Panc1 (cell line): Measurements from ENCODE around the gene ZNF318. TPM values are rescaled to one million over a fixed set of nuclear protein-coding genes. Genes with fewer than 3 reads are reported as not detected.

Experiments
- ATAC-seq: fragments of 200-7000 bp; cut with Tn5 transposase; 2 replicates; pipeline ENCODE4 v1.9.1; 2020; ENCODE audit warnings: mild to moderate bottlenecking, moderate library complexity
- BruUV-seq: library from RNA; stranded (reverse); fragments of 400-500 nt; replicated peaks from 2 replicates; lab custom pipeline; 2021; lab: Mats Ljungman, UMichigan
- CTCF ChIA-PET: fragments of 300-600 bp; sonication (Branson Sonifier 250); formaldehyde crosslinking; loops from one replicate; lab custom pipeline; 2022; ENCODE audit warnings: antibody characterized with exemption; lab: Charles Lee
- POLR2A ChIA-PET: fragments of 300-600 bp; sonication (Branson Sonifier 250); formaldehyde crosslinking; loops from one replicate; lab custom pipeline; 2022; ENCODE audit warnings: antibody characterized with exemption; lab: Charles Lee
- DNase-seq: peaks from one replicate; pipeline ENCODE4 v3.0.0-alpha.2; 2010; ENCODE audit warnings: low read depth, low spot score
- H3K27ac ChIP-seq: 2 replicates; pipeline ENCODE4 v1.5.1; 2011; ENCODE audit warnings: mild to moderate bottlenecking, low read length, inconsistent platforms
- H3K27me3 ChIP-seq: fragments of 200-500 bp; sonication (Bioruptor generic); 2 replicates; pipeline ENCODE4 v1.6.0; 2014; ENCODE audit warnings: low read length, inconsistent platforms; ENCODE audit not compliant: control insufficient read depth, insufficient read depth
- H3K36me3 ChIP-seq: fragments of 200-500 bp; sonication (Bioruptor generic); 2 replicates; pipeline ENCODE4 v1.5.1; 2014; ENCODE audit warnings: inconsistent platforms, mild to moderate bottlenecking, low read length, moderate library complexity; ENCODE audit not compliant: control insufficient read depth, insufficient read depth
- H3K4me1 ChIP-seq: 2 replicates; pipeline ENCODE4 v1.5.1; 2011; ENCODE audit warnings: inconsistent platforms, mild to moderate bottlenecking, low read length, moderate library complexity; ENCODE audit not compliant: control insufficient read depth, insufficient read depth
- H3K4me3 ChIP-seq, 2 experiments: 2 replicates each; pipeline ENCODE4 v1.5.1; 2011 to 2012; ENCODE audit warnings: low read depth in 2 of 2, low read length in 2 of 2, mild to moderate bottlenecking in 2 of 2, inconsistent platforms in 1 of 2, moderate library complexity in 1 of 2
- H3K9me3 ChIP-seq: fragments of 200-500 bp; sonication (Bioruptor generic); 2 replicates; pipeline ENCODE4 v1.5.1; 2014; ENCODE audit warnings: low read depth, mild to moderate bottlenecking, inconsistent platforms, low read length, moderate library complexity; ENCODE audit not compliant: control insufficient read depth, insufficient read depth
- POLR2AphosphoS5 ChIP-seq: IDR thresholded peaks from 2 replicates; pipeline ENCODE4 v1.6.1; 2012; ENCODE audit warnings: mild to moderate bottlenecking, low read depth, low read length, moderate library complexity
- SIN3A ChIP-seq: IDR thresholded peaks from 2 replicates; pipeline ENCODE4 v1.6.1; 2012; ENCODE audit warnings: low read depth, mild to moderate bottlenecking, low read length, moderate library complexity, borderline replicate concordance; ENCODE audit not compliant: insufficient read depth
- TCF7L2 ChIP-seq: IDR thresholded peaks from 2 replicates; pipeline ENCODE4 v1.6.1; 2011; ENCODE audit warnings: mild to moderate bottlenecking, low read depth, low read length, inconsistent platforms
- in situ Hi-C: cut with HindIII; loops from 2 replicates; pipeline ENCODE4 v1.10.0; 2016; ENCODE audit warnings: low sequenced_read_pairs, low pct_unique_long_range_greater_than_20kb
- intact Hi-C: fragments of 100-400 bp; cut with micrococcal nuclease; formaldehyde crosslinking; loops from one replicate; pipeline ENCODE4 v1.10.0; 2022; ENCODE audit not compliant: unreplicated experiment
- total RNA-seq: library from RNA; stranded (reverse); gene quantifications from one replicate; pipeline ENCODE4 v1.2.1, GENCODE V29; 2021; ENCODE audit not compliant: unreplicated experiment
- TF ChIP-seq, protein P1 (sequence below), 2 experiments: IDR thresholded peaks; 2 replicates each; pipeline ENCODE4 v1.6.1; 2011 to 2012; ENCODE audit warnings: low read depth in 2 of 2, control low read depth in 1 of 2, low read length in 1 of 2, mild to moderate bottlenecking in 1 of 2, moderate library complexity in 1 of 2; ENCODE audit not compliant: insufficient read depth in 1 of 2
- TF ChIP-seq, protein P2 (sequence below): fragments of 450-650 bp; IDR thresholded peaks from 2 replicates; pipeline ENCODE4 v1.5.1; 2017; ENCODE audit warnings: mild to moderate bottlenecking

The ZNF318 gene
- total RNA-seq, 1 experiment from 2014 or later = 28.0 TPM

DNA sequence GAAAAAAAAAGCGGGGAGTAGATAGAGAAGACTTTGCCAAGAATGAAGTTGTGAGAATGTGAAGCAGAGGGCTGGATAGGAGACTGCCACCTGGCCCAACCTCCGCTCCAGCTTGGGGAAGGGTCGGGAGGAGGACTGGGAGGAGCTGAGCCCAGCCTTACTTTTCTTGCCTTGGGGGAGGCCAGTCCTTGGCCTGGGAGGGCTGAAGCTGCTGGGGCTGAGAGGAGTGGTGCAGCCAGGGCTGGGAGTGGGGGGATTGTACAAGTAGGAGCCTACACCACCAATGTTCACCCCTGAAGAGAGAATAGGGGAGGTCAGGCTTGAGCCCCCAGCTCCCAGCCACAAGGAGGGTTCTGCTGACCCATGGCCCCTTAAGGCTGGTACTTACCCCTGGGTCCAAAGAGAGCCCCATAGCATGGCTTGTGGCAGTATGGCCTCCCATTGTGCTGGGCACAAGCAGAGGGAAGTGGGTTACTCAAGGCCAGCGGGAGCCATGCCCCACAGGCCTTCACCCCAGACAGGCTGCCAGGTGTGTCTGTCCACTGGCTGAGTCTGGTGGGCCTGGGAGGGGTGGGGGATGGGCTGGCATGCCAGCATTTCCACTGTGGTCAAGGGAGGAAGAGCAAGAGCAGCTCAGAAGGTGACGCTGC lies 61.9 kb downstream of the ZNF318 start:
- in situ Hi-C loops = no loop called here
- TF ChIP-seq, protein P1, sequence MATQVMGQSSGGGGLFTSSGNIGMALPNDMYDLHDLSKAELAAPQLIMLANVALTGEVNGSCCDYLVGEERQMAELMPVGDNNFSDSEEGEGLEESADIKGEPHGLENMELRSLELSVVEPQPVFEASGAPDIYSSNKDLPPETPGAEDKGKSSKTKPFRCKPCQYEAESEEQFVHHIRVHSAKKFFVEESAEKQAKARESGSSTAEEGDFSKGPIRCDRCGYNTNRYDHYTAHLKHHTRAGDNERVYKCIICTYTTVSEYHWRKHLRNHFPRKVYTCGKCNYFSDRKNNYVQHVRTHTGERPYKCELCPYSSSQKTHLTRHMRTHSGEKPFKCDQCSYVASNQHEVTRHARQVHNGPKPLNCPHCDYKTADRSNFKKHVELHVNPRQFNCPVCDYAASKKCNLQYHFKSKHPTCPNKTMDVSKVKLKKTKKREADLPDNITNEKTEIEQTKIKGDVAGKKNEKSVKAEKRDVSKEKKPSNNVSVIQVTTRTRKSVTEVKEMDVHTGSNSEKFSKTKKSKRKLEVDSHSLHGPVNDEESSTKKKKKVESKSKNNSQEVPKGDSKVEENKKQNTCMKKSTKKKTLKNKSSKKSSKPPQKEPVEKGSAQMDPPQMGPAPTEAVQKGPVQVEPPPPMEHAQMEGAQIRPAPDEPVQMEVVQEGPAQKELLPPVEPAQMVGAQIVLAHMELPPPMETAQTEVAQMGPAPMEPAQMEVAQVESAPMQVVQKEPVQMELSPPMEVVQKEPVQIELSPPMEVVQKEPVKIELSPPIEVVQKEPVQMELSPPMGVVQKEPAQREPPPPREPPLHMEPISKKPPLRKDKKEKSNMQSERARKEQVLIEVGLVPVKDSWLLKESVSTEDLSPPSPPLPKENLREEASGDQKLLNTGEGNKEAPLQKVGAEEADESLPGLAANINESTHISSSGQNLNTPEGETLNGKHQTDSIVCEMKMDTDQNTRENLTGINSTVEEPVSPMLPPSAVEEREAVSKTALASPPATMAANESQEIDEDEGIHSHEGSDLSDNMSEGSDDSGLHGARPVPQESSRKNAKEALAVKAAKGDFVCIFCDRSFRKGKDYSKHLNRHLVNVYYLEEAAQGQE (IDR thresholded peaks at IDR 0.05; ENCODE audit: insufficient read depth in 1 of 2, low read depth in 2 of 2, low read length in 1 of 2) = no peak
- TF ChIP-seq POLR2AphosphoS5 (no peak), SIN3A (no peak), TCF7L2 (no peak)
- TF ChIP-seq, protein P2, sequence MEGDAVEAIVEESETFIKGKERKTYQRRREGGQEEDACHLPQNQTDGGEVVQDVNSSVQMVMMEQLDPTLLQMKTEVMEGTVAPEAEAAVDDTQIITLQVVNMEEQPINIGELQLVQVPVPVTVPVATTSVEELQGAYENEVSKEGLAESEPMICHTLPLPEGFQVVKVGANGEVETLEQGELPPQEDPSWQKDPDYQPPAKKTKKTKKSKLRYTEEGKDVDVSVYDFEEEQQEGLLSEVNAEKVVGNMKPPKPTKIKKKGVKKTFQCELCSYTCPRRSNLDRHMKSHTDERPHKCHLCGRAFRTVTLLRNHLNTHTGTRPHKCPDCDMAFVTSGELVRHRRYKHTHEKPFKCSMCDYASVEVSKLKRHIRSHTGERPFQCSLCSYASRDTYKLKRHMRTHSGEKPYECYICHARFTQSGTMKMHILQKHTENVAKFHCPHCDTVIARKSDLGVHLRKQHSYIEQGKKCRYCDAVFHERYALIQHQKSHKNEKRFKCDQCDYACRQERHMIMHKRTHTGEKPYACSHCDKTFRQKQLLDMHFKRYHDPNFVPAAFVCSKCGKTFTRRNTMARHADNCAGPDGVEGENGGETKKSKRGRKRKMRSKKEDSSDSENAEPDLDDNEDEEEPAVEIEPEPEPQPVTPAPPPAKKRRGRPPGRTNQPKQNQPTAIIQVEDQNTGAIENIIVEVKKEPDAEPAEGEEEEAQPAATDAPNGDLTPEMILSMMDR = no peak
- Histone ChIP-seq H3K9me3 (no peaks in the 10 kb centered on the region), H3K27me3 (peaks cover 2% of the 10 kb centered on the region; the same call in 1 of the 2 replicates), H3K4me3 (no peak overlapping the region), H3K27ac (no peak overlapping the region), H3K36me3 (no peaks in the 10 kb centered on the region), H3K4me1 (no peaks in the 10 kb centered on the region)
- DNase-seq (no peak), ATAC-seq (peak; percentile 23; the same call in 1 of the 2 replicates)
- BruUV-seq = no TSS peak
- ChIA-PET CTCF (interaction anchor here (0.6 to 1.2 kb wide), 5 partner anchors 10 to 707 kb away, joined by 3 read pairs; no protein-coding TSS in a partner anchor), POLR2A (no interaction called here)
- intact Hi-C loops = no loop called here

DNA sequence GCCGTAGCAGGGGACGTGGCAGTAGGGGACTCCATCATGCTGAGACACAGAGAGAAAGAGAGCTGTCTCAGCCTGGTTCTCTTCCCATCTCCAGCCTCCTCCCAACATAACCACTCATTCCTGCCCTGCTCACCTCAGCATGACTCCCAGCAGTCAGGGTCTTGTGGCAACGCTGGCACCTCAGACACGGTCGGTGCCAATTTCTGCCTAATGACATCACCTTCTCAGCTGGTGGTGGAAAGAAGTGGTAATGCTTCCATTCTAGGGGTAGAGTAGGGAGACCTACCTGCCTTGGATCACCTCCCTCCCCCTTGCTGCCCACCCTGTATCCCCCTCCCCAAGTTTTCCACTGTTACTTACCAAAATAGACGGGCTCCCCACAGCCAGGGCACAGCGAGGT lies 63.4 kb downstream of the ZNF318 start:
- Histone ChIP-seq H3K27me3 (peaks cover 2% of the 10 kb centered on the region; the same call in 1 of the 2 replicates), H3K4me1 (no peaks in the 10 kb centered on the region), H3K36me3 (no peaks in the 10 kb centered on the region), H3K4me3 (no peak overlapping the region), H3K9me3 (no peaks in the 10 kb centered on the region), H3K27ac (no peak overlapping the region)
- ATAC-seq (no peak), DNase-seq (no peak)
- CTCF ChIA-PET = interaction anchor here (1.2 kb wide), 1 partner anchor 42 kb away, joined by 3 read pairs; no protein-coding TSS in a partner anchor
- in situ Hi-C loops = no loop called here
- intact Hi-C loops = no loop called here
- POLR2A ChIA-PET = no interaction called here
- BruUV-seq = no TSS peak
- TF ChIP-seq, protein P1 (IDR thresholded peaks at IDR 0.05; ENCODE audit: insufficient read depth in 1 of 2, low read depth in 2 of 2, low read length in 1 of 2) = no peak
- TF ChIP-seq, protein P2 = no peak
